GM18861 (cell line): ENCODE results near the gene CDH13.

Experiments used
- ATAC-seq: cut with Tn5 transposase; IDR thresholded peaks from one replicate; pipeline ENCODE4 v1.9.1; 2021; ENCODE audit not compliant: unreplicated experiment

Gene CDH13

GRCh38 chr16:82833378-82833993, 206.7 kb downstream of the CDH13 start:
- no peak for ATAC-seq

- ATAC-seq, result no peak
These were observed 207.5 kb downstream of the CDH13 start for GRCh38 chr16:82834151-82834815.

GRCh38 chr16:82835487-82836155, 208.9 kb downstream of the CDH13 start:
- ATAC-seq, result no peak

- ATAC-seq, result no peak
These were observed 214.3 kb downstream of the CDH13 start for GRCh38 chr16:82841108-82841507.

GRCh38 chr16:82843606-82844271, 217.0 kb downstream of the CDH13 start:
- ATAC-seq, result no peak

- no peak for ATAC-seq
These were observed 218.3 kb downstream of the CDH13 start for GRCh38 chr16:82845116-82845515.

- ATAC-seq, result no peak
These were observed 220.0 kb downstream of the CDH13 start for GRCh38 chr16:82846806-82847205.

- ATAC-seq, result no peak
These were observed 221.2 kb downstream of the CDH13 start for GRCh38 chr16:82848013-82848412.

- ATAC-seq, result no peak
These were observed 225.7 kb downstream of the CDH13 start for GRCh38 chr16:82852388-82853008.

GRCh38 chr16:82855471-82855870, 228.7 kb downstream of the CDH13 start:
- no peak for ATAC-seq

- ATAC-seq, result no peak
These were observed 231.1 kb downstream of the CDH13 start for GRCh38 chr16:82857693-82858365.

- ATAC-seq, result no peak
These were observed 232.9 kb downstream of the CDH13 start for GRCh38 chr16:82859662-82860061.

GRCh38 chr16:82860071-82860470, 233.3 kb downstream of the CDH13 start:
- ATAC-seq, result no peak

- ATAC-seq, result no peak
These were observed 235.3 kb downstream of the CDH13 start for GRCh38 chr16:82862057-82862456.

GRCh38 chr16:82864332-82865040, 237.7 kb downstream of the CDH13 start:
- no peak for ATAC-seq

- no peak for ATAC-seq
These were observed 238.6 kb downstream of the CDH13 start for GRCh38 chr16:82865412-82865811.

GRCh38 chr16:82867485-82867884, 240.7 kb downstream of the CDH13 start:
- ATAC-seq, result no peak

GRCh38 chr16:82874271-82874670, 247.5 kb downstream of the CDH13 start:
- ATAC-seq, result no peak

GRCh38 chr16:82874672-82875071, 247.9 kb downstream of the CDH13 start:
- no peak for ATAC-seq

GRCh38 chr16:82876951-82877350, 250.2 kb downstream of the CDH13 start:
- ATAC-seq, result no peak
